Esophagus muscularis mucosa (tissue), 4 donors: ENCODE data around the gene ZNF736.

Experiments used
- EP300 ChIP-seq: sonication (generic); formaldehyde crosslinking; IDR thresholded peaks from one replicate; pipeline ENCODE4 v1.6.1; 2017; ENCODE audit warnings: antibody characterized with exemption
- POLR2A ChIP-seq: fragments of 450-650 bp; IDR thresholded peaks from one replicate; pipeline ENCODE4 v1.6.1; 2017; ENCODE audit warnings: antibody characterized with exemption, moderate library complexity, mild to moderate bottlenecking, low read depth
- POLR2AphosphoS5 ChIP-seq, 2 donors: sonication (generic); formaldehyde crosslinking; IDR thresholded peaks; one replicate each; pipeline ENCODE4 v1.6.1; 2017; ENCODE audit warnings: antibody characterized with exemption in 2 of 2
- TF ChIP-seq, protein P1 (sequence below), 3 experiments: fragments of 200-600 bp in 2 of 3; fragments of 450-650 bp in 1 of 3; sonication (generic) in 2 of 3; IDR thresholded peaks; one replicate each; pipeline ENCODE4 v1.5.1; 2017 to 2019; ENCODE audit warnings: antibody characterized with exemption in 3 of 3, mild to moderate bottlenecking in 2 of 3, moderate library complexity in 1 of 3

DNA sequence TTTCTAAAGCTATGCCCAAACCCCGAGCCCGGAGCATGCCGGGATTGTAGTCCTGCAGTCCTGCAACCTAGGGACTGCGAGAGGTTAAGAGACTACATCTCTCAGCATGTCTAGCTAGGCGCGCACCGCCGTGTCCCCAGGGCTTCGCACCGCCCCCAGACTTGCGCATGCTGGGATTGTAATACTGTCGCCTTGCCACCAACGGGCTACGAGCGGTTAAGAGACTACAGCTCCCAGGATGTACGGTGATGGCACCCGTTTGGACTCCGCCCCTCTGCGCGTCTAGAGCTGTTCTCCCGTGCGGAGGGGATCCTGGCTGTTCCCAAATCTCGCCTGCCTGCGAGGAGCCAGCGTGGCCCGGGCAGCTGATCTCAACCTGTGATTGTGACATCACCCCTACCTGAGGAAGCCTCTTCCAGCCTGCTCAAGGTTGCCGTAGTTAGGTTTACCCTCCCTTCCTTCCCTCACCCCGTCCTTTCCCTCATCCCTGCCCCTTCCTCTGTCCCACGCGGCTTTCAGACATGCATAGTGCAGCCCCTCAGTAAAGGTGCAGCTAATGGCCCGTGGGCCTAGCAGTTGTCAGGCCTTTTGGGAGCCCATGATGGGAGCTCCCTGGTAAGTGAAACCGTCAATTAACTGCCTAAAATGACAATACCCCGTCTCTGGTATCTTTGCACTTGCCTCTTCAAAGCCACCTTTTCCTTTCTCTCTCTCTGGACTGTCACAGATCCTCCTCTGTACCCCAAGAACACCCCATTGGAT, 6.3 kb upstream of the ZNF736 start:
- TF ChIP-seq, protein P1, sequence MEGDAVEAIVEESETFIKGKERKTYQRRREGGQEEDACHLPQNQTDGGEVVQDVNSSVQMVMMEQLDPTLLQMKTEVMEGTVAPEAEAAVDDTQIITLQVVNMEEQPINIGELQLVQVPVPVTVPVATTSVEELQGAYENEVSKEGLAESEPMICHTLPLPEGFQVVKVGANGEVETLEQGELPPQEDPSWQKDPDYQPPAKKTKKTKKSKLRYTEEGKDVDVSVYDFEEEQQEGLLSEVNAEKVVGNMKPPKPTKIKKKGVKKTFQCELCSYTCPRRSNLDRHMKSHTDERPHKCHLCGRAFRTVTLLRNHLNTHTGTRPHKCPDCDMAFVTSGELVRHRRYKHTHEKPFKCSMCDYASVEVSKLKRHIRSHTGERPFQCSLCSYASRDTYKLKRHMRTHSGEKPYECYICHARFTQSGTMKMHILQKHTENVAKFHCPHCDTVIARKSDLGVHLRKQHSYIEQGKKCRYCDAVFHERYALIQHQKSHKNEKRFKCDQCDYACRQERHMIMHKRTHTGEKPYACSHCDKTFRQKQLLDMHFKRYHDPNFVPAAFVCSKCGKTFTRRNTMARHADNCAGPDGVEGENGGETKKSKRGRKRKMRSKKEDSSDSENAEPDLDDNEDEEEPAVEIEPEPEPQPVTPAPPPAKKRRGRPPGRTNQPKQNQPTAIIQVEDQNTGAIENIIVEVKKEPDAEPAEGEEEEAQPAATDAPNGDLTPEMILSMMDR (IDR thresholded peaks at IDR 0.05) = peak in 1 of 3 experiments; percentile 31
- TF ChIP-seq POLR2A (no peak), POLR2AphosphoS5 (IDR thresholded peaks at IDR 0.05) (peak; percentile 70 to 82), EP300 (no peak)
